AG09319 (cell line): Measurements from ENCODE around the gene MLLT10.

ENCODE experiments used
- DNase-seq: peaks from one replicate; pipeline ENCODE4 v3.0.0-alpha.2; 2010; ENCODE audit warnings: low read depth; ENCODE audit errors: extremely low read depth
- CTCF ChIP-seq: IDR thresholded peaks from 2 replicates; pipeline ENCODE4 v1.5.1; 2011; ENCODE audit warnings: low read depth, mild to moderate bottlenecking, inconsistent platforms, low read length, moderate library complexity

Gene MLLT10

GRCh38 chr10:21533467-21534279, at the start of gene MLLT10:
Gene MLLT10 (plus strand): TSS chr10:21534232. CDS start chr10:21534645, 413 bp downstream.
- TF ChIP-seq CTCF = peak; percentile 20
- peak; percentile 93 for DNase-seq

GRCh38 chr10:21487416-21488180, 46.4 kb upstream of the MLLT10 start:
- TF ChIP-seq CTCF = no peak
- DNase-seq = no peak

GRCh38 chr10:21488246-21488956, 45.6 kb upstream of the MLLT10 start:
- no peak for TF ChIP-seq CTCF

GRCh38 chr10:21488957-21489446, 45.0 kb upstream of the MLLT10 start:
- TF ChIP-seq CTCF = no peak
- DNase-seq = no peak

More at GRCh38 chr10:21488246-21488956, 45.6 kb upstream of the MLLT10 start:
- DNase-seq = no peak

GRCh38 chr10:21490028-21490710, 43.9 kb upstream of the MLLT10 start:
- DNase-seq = no peak
- TF ChIP-seq CTCF = no peak

GRCh38 chr10:21490711-21491105, 43.3 kb upstream of the MLLT10 start:
- no peak for DNase-seq
- TF ChIP-seq CTCF = no peak
